NCI-H2171 (cell line): ENCODE data around the gene CHST9.
A peak's percentile ranks its signal among the peaks of the same experiment; 100 is the strongest.
"Not testable (repeated sequence)": the region's sequence is repeated elsewhere in the genome, so short reads cannot be mapped to it uniquely, and the experiment has no call there.

Source experiments
- DNase-seq: peaks from one replicate; lab custom pipeline; 2025; lab: John Stamatoyannopoulos, UW

The CHST9 gene

GRCh38 chr18:26930630-26931029, 254.5 kb downstream of the CHST9 start:
- DNase-seq = no peak

DNA sequence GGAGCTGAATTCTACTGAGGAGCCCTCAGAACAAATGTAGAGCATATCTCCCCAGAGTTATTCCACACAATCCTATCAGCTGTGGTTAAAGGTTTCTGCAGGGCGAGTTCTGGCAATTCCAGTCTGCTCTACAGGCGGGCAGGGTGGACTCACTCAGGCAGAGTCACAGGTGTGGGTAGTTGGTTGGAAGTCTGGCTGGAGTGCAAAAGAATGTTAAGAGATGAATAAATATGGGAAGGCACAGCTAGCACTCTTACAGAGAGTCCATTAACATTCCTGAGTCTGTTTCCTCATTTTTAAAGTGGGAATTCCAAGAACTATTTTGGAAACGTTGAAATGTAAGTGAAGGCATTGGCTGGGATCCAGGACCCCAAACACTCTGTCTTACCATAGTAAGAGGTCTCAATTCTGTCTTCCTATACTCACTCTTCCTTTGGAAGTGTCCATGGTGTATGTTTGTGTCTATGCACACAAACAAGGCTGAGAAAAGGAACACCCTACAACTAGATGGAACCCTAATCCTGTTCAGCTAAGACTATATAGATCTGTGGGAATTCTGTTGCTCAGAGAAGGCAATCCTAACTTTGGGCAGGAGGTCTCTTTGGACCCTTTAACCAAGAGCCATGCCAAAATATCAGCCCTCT, 256.3 kb downstream of the CHST9 start:
- DNase-seq = no peak

DNA sequence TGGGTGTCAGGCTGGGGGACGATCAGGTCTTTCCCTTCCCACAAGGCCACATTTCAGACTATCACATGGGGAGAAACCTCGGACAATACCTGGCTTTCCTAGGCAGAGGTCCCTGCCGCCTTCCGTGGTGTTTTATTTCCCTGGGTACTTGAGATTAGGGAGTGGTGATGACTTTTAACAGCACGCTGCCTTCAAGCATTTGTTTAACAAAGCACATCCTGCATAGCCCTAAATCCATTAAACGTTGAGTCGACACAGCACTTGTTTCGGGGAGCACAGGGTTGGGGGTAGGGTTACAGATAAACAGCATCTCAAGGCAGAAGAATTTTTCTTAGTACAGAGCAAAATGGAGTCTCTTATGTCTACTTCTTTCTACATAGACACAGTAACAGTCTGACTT, 257.3 kb downstream of the CHST9 start:
- DNase-seq = not testable (repeated sequence)

- DNase-seq = no peak
These were observed 258.9 kb downstream of the CHST9 start for GRCh38 chr18:26926066-26926675.

GRCh38 chr18:26925313-26925712, 259.8 kb downstream of the CHST9 start:
- no peak for DNase-seq

GRCh38 chr18:26922313-26922712, 262.8 kb downstream of the CHST9 start:
- no peak for DNase-seq

DNA sequence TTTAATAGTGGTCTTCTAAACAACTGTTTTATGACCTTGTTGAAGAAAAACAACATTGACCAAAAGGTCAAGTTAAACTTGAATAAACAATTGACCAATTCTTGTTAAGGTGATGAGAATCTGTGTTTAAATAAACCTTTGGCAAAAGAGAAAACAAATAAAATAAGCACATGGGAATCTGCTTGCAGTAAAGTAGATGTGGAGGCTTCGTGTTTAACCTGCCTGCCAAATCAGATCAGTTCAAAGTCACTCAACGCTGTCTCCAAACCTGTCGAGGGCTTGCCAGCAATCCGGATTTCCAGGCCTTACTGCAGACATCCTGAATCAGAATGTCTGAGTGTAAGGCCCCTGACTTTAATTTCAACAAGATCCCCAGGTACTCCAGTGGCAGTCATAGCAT, 264.5 kb downstream of the CHST9 start:
- DNase-seq = no peak

DNA sequence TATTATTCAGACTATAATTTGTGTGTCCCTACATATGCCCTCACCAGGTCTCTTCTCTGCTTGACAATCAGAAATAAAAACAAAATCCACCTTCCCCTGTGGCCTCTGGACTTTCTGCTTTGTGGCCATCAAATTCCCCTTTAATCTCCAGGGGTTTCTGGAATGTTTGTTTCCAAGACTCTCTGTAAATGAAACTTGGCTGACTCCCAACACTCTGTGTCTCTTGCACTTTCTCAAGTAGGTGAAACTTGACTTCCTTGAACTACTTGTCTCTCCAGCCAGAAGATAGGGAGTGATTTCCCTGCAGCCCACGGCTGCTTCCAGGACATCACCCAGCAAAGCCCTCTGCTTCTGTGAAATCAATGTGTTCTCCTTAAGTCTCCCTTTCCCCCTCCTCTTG, 265.5 kb downstream of the CHST9 start:
- no peak for DNase-seq

- DNase-seq = no peak
These were observed 265.9 kb downstream of the CHST9 start for GRCh38 chr18:26919201-26919600.

- DNase-seq = no peak
These were observed 273.3 kb downstream of the CHST9 start for GRCh38 chr18:26911840-26912239.

DNA sequence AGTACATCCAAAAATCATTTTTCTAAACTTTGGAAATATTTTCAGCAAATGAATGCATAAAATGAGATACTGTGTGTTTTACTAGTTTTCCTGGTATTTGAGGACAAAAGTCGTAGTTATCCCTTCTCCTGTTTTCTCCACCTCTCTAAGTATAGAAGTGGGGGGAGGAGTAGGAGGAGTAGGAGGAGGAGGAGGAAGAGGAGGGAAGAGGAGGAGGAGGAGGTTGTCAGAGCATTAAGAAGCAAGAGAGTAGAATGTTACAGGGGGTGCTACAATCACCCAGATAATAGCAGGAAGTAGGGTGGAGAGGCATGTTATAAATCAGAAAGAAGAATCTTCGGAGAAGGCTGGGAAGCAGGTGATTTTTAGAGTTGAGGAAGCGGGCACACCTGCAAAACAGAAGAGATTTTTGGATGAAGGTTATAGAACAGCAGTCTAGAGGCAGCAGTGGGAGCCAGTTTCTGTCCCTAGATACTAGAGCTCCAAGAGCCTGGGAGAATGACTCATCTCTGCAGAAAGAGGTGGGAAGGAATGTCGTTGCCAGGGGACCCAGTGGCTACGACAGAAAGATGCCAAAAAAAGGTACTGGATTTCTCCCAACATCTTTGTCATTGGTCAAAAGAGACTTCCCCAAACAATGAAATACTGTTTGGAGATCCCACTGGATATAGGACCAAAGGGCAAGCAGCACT, 275.4 kb downstream of the CHST9 start:
- no peak for DNase-seq

- DNase-seq = no peak
These were observed 276.2 kb downstream of the CHST9 start for GRCh38 chr18:26908906-26909305.

- DNase-seq = no peak
These were observed 282.8 kb downstream of the CHST9 start for GRCh38 chr18:26902291-26902690.

DNA sequence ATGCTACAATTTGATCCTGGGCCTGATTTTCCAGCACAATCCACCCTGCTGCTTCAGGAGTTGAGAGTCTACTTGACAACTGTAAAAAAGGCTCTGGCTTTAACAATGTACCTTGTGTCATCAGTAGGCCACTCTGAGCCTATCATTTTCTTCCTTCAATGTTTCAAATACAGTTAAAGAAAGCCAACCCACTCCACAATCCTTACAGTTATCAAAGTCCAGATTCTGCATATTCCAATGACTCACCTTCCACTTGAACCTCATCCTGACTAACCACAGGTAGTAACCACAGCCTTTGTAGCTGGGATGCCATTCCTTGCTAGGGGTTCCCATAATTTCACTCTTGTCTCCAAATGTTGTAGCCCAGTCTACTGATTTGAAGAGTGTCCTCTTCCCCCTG, 284.1 kb downstream of the CHST9 start:
- no peak for DNase-seq

DNA sequence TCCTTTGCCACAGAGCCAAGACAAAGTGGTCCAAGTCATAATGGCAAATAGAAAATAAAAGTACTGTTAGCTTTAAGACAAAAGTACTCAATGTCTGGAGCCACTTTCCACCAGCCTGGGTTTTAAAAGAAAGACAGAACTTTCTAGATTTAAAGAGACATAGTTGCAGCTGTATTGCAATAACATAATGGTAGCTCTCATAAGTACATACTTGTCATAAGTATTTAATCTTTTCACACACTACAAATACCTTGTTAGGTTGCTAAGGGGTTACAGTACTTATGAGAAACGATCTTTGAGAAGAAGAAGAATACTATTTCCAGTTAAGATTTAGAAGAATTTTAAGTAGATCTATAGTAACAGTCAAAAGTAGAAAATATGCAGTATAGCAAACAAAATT, 290.7 kb downstream of the CHST9 start:
- DNase-seq = no peak

DNA sequence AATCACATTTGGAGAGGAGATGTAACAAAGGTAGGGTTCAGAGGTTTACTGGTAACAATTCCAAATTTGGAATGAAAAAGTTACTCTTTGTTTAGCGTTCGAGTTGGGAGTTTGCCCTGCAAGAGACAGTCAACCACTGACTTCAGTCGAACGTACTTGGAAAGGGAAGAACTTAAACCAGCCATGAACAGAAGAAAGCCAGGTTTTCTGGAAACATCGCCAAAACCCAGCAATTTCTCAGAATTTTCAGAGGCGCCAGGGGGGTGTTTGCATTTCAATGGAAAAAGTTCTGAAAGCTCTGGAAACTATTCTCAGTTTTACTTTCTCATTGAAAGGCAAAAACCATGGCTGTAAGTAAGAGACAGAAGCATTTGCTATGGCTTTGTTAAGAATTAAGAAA, 291.1 kb downstream of the CHST9 start:
- DNase-seq = no peak

DNA sequence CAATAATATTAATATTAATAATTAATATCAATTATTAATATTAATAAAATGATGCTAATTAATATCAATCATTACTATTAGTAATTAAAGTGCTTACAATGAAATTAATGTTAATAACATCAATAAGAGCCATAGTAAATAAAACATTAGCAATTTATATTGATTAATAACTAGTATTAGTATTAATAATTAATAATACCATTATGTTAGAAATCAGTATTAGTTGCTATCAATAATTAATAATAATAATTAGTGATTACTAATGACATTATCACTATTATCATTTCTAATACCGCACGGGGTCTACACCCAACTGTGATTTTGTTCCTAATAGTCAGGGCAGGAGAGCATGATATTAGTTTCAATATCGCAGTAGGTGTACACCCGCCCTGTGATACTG, 296.8 kb downstream of the CHST9 start:
- DNase-seq = no peak

GRCh38 chr18:26875040-26875654, 310.0 kb downstream of the CHST9 start:
- no peak for DNase-seq

- no peak for DNase-seq
These were observed 310.8 kb downstream of the CHST9 start for GRCh38 chr18:26874283-26874682.

GRCh38 chr18:26869640-26870039, 315.5 kb downstream of the CHST9 start:
- no peak for DNase-seq

GRCh38 chr18:26868968-26869586, 316.0 kb downstream of the CHST9 start:
- no peak for DNase-seq

DNA sequence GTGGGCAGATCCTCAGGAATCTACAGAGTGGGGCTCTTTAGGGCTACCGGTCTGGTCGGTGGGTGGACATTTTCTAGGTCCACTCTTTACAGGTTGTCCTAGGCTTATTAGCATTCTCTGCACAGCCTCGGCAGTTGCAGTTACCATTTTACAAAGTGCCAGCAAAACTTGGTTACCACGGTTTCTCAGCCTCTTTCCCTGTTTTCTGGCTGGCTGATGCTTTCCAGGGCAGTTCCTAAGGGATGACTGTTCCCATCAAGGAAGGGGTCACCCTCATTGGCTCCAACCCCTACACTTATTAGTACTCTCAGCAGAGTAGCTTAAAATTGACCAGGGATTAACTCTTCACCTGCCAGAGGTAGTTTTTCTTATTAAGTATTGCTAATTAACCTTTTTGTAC, 317.6 kb downstream of the CHST9 start:
- DNase-seq = no peak

DNA sequence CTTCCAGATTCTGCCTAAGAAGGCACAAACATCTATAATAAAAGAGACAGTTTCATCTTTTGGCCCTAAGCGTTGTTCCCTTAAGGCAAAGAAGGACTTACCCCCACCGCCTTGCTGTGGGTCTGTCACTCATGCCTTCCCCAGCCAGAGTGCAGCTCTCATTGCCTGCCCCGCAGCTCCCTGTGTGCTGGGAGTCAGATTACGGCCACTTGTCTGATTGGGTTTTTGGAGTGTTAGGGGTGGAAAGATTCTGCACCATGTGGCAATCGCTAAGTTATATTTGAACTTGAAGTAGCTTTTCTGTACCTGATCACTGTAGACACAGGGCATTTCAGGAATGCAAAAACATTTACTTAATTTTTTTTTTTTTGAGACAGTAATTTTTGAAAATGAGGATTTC, 319.6 kb downstream of the CHST9 start, which contains the start of gene AQP4:
AQP4 (minus strand) TSS at position 151 of the 400 bp plus-strand sequence; CDS start at position 133, 18 bp downstream.
- peak; percentile 46 for DNase-seq
